ENCODE results near the gene CEP85L.
A peak's percentile ranks its signal among the peaks of the same experiment; 100 is the strongest.

CEP85L gene

DNA sequence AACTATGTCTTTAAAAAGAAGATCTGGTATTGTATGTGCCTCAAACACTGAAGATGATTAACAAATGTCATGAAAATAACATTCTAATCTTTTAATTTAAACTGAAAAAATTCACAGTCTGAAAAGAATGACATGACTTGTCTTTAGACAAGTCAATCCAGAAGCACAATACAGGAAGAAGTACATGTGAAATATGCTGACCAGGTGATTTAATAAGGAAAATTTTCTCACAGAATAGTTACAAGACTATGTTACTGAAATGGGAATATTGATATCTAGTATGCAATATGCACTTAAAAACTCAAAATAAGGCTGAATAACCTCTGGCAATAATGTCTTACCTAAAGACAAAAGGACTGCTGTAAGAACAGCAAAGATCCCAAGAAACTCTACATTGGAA lies 13.1 kb downstream of the CEP85L start:
- H3K27me3 ChIP-seq (ENCODE audit: insufficient read depth, low read length) = no peaks in the 10 kb centered on the region
- no peak overlapping the region for H3K4me3 ChIP-seq (ENCODE audit: low read length)
- no peaks in the 10 kb centered on the region for H3K36me3 ChIP-seq (ENCODE audit: insufficient read depth, low read depth, low read length)
- H3K4me1 ChIP-seq (ENCODE audit: insufficient read depth, low read length) = peaks cover 7% of the 10 kb centered on the region; the same call in 1 of the 2 replicates
- no peaks in the 10 kb centered on the region for H3K9me3 ChIP-seq (ENCODE audit: insufficient read depth, low read depth, low read length)
- H3K9ac ChIP-seq (ENCODE audit: low read depth, low read length) = no peak overlapping the region
- no peak overlapping the region for H3K27ac ChIP-seq (ENCODE audit: low read length)

DNA sequence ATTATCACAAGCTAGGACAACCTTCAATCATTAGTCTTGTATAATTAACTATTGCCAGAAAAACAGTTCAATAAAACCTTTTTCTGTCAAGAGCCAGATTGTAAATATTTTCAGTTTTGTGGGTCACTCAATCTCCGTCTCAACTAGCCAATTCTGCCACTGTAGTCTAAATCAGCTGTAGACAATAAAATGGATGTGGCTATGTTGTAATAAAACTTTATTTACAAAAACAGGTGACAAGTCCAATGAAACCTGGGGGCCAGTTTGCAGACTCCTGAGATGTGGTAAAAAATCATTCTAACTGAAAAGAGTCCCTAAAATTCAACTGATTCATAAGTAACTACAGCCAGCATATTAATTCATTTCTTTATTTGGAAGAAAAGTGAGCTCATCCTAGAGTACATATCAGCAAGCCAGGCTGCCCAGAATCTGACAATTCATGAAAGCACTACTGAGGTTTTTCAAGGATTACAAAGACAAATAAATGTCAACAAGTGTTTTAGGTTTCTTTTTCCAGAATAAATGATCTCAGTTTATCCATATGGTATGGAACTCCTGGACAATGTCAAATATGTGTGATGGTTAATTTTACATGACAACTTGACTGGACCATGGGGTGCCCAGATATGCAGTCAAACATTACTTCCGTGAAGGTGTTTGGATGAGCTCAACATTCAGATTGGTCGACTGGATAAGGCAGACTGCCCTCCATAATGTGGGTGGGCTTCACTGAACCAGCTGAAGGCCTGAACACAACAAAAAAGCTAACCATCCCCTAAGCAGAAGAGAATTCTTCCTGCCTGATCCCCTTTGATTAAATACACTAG lies 15.3 kb downstream of the CEP85L start:
- Histone ChIP-seq H3K27ac (ENCODE audit: low read length) (no peak overlapping the region), H3K9ac (ENCODE audit: low read depth, low read length) (no peak overlapping the region), H3K9me3 (ENCODE audit: insufficient read depth, low read depth, low read length) (no peaks in the 10 kb centered on the region), H3K36me3 (ENCODE audit: insufficient read depth, low read depth, low read length) (no peaks in the 10 kb centered on the region), H3K4me3 (ENCODE audit: low read length) (no peak overlapping the region), H3K4me1 (ENCODE audit: insufficient read depth, low read length) (peaks cover 7% of the 10 kb centered on the region; the same call in 1 of the 2 replicates), H3K27me3 (ENCODE audit: insufficient read depth, low read length) (no peaks in the 10 kb centered on the region)

DNA sequence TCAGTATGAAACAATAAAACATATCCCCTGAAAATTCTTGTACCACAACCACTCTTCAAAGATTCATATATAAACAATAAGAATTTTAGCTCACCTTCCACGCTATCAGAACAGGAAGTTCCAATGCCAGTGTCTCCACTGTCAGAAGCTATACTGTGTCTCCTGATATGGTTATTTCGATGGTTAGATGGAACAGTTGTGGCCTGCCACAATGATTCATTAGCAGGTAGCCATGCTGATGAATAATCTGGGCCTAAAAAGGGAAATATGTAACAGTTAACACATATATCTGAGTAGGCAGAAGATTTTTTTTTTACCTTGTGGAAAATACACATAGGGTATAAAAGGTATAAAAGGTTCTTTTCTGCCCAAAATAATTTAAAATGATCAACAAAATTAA lies 19.0 kb downstream of the CEP85L start:
- no peak overlapping the region for H3K9ac ChIP-seq (ENCODE audit: low read depth, low read length)
- no peak overlapping the region for H3K4me3 ChIP-seq (ENCODE audit: low read length)
- no peaks in the 10 kb centered on the region for H3K27me3 ChIP-seq (ENCODE audit: insufficient read depth, low read length)
- H3K36me3 ChIP-seq (ENCODE audit: insufficient read depth, low read depth, low read length) = no peaks in the 10 kb centered on the region
- H3K4me1 ChIP-seq (ENCODE audit: insufficient read depth, low read length) = peaks cover 18% of the 10 kb centered on the region; the same call in 1 of the 2 replicates
- no peak overlapping the region for H3K27ac ChIP-seq (ENCODE audit: low read length)
- no peaks in the 10 kb centered on the region for H3K9me3 ChIP-seq (ENCODE audit: insufficient read depth, low read depth, low read length)

DNA sequence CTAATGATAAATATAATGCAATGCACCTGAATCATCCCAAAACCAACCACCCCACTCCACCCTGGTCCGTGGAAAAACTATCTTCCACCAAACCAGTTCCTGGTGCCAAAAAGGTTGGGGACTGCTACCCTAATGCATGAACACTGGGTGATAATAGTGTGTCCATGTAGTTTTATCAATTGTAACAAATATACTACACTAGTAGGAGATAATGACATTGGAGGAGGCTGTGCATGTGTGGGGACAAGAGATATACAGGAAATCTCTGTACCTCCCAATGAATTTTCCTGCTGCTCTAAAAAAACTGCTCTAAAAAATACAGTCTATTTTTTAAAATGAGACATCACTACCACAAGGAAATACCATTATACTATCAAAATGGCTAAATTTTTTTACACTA lies 20.5 kb downstream of the CEP85L start:
- Histone ChIP-seq H3K9me3 (ENCODE audit: insufficient read depth, low read depth, low read length) (peaks cover 4% of the 10 kb centered on the region), H3K9ac (ENCODE audit: low read depth, low read length) (no peak overlapping the region), H3K4me1 (ENCODE audit: insufficient read depth, low read length) (peaks cover 18% of the 10 kb centered on the region; the same call in 1 of the 2 replicates), H3K27ac (ENCODE audit: low read length) (no peak overlapping the region), H3K36me3 (ENCODE audit: insufficient read depth, low read depth, low read length) (no peaks in the 10 kb centered on the region), H3K4me3 (ENCODE audit: low read length) (no peak overlapping the region), H3K27me3 (ENCODE audit: insufficient read depth, low read length) (no peaks in the 10 kb centered on the region)

DNA sequence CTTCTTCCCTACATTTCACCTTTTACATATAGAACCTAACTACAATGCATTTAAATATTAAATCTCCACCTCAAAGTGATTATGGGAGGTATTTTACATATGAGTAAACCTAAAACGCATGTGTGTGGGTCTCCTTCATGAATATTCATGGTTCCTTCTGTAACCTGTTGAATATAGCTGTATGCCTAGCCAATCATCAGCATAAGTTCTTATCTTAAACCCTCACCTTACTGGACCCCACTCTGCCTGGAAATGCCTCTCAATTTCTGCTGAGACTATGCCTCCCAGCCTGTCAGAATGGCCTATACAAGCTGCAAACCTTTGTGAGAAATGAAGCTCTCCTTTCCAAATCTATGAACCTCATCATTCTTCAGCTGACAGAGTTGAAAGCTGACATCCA lies 21.3 kb downstream of the CEP85L start:
- Histone ChIP-seq H3K4me1 (ENCODE audit: insufficient read depth, low read length) (peaks cover 18% of the 10 kb centered on the region; the same call in 1 of the 2 replicates), H3K27me3 (ENCODE audit: insufficient read depth, low read length) (no peaks in the 10 kb centered on the region), H3K27ac (ENCODE audit: low read length) (no peak overlapping the region), H3K9ac (ENCODE audit: low read depth, low read length) (no peak overlapping the region), H3K4me3 (ENCODE audit: low read length) (peak overlapping the region; percentile 17), H3K9me3 (ENCODE audit: insufficient read depth, low read depth, low read length) (peaks cover 9% of the 10 kb centered on the region), H3K36me3 (ENCODE audit: insufficient read depth, low read depth, low read length) (no peaks in the 10 kb centered on the region)

DNA sequence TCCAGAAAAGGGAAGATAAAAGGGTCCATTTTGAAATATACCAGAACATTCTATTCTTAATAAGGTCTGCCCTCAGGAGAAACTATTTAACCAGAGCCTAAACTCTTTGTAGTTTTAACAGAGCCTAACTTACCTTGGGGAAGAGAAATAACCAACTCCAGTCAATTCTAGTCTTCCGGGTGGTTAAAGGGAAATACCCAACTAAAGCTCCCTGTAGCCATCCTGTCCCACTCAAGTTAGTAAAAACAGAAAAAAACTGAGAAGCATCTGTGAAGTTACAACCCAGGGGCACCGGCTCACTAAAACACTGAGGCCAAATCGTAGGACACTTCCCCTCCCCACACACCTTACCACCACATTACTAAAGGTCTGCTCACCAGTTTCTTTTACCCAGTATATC lies 23.7 kb downstream of the CEP85L start:
- H3K4me1 ChIP-seq (ENCODE audit: insufficient read depth, low read length) = peaks cover 10% of the 10 kb centered on the region; the same call in 1 of the 2 replicates
- no peaks in the 10 kb centered on the region for H3K36me3 ChIP-seq (ENCODE audit: insufficient read depth, low read depth, low read length)
- H3K27ac ChIP-seq (ENCODE audit: low read length) = no peak overlapping the region
- peaks cover 9% of the 10 kb centered on the region for H3K9me3 ChIP-seq (ENCODE audit: insufficient read depth, low read depth, low read length)
- no peaks in the 10 kb centered on the region for H3K27me3 ChIP-seq (ENCODE audit: insufficient read depth, low read length)
- no peak overlapping the region for H3K9ac ChIP-seq (ENCODE audit: low read depth, low read length)
- H3K4me3 ChIP-seq (ENCODE audit: low read length) = no peak overlapping the region

DNA sequence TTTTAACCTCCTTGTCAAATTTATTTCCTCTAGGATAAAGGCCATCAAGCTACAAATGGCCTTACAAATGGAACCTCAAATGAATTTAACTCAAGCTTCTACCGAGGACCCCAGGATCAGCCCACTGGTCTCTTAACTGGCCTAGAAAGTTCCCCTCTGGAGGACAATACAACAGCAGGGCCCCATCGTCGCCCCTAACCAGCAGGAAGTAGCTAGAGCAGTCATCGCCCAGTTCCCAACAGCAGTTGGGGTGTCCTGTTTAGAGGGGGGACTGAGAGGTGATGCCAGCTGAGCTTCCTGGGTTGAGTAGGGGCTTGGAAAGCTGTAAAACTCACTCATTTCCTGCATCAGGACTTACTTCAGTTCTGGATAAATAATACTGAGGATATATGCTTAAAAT lies 25.6 kb downstream of the CEP85L start:
- peaks cover 9% of the 10 kb centered on the region for H3K9me3 ChIP-seq (ENCODE audit: insufficient read depth, low read depth, low read length)
- no peak overlapping the region for H3K27ac ChIP-seq (ENCODE audit: low read length)
- no peaks in the 10 kb centered on the region for H3K27me3 ChIP-seq (ENCODE audit: insufficient read depth, low read length)

DNA sequence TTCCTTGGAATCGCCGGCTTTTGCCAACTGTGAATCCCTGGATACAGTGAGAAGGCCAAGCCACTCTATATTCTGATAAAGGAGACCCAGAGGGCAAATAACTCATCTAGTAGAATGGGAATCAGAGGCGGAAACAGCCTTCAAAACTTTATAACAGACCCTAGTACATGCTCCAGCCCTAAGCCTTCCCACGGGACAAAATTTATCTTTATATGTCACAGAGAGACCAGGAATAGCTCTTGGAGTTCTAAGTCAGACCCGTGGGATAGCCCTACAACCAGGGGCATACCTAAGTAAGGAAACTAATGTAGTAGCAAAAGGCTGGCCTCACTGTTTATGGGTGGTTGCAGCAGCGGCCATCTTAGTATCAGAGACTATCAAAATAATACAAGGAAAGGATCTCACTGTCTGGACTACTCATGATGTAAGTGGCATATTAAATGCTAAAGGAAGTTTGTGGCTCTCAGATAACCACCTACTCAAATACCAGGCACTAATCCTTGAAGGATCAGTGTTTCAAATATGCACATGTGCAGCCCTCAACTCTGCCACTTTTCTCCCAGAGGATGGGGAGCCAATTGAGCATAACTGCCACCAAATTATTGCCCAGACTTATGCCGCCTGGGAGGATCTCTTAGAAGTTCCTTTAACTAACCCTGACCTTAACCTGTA lies 29.5 kb downstream of the CEP85L start:
- Histone ChIP-seq H3K9ac (ENCODE audit: low read depth, low read length) (no peak overlapping the region), H3K4me1 (ENCODE audit: insufficient read depth, low read length) (no peaks in the 10 kb centered on the region), H3K9me3 (ENCODE audit: insufficient read depth, low read depth, low read length) (peaks cover 9% of the 10 kb centered on the region), H3K27me3 (ENCODE audit: insufficient read depth, low read length) (no peaks in the 10 kb centered on the region), H3K4me3 (ENCODE audit: low read length) (no peak overlapping the region), H3K36me3 (ENCODE audit: insufficient read depth, low read depth, low read length) (no peaks in the 10 kb centered on the region), H3K27ac (ENCODE audit: low read length) (no peak overlapping the region)

More for the DNA sequence above, 25.6 kb downstream of the CEP85L start:
- Histone ChIP-seq H3K36me3 (ENCODE audit: insufficient read depth, low read depth, low read length) (no peaks in the 10 kb centered on the region), H3K4me1 (ENCODE audit: insufficient read depth, low read length) (peaks cover 10% of the 10 kb centered on the region; the same call in 1 of the 2 replicates), H3K4me3 (ENCODE audit: low read length) (no peak overlapping the region), H3K9ac (ENCODE audit: low read depth, low read length) (no peak overlapping the region)

DNA sequence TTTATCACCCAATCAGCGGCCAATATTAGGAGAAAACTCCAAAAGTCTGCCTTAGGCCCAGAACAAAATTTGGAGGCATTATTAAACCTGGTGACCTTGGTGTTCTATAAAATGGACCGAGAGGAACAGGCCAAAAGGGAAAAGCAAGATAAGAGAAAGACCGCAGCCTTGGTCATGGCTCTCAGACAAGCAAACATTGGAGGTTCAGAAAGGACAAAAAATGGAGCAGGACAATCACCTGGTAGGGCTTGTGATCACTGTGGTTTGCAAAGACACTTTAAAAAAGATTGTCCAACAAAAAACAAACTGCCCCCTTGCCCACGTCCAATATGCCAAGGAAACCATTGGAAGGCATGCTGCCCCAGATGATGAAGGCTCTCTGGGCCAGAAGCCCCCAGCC lies 31.2 kb downstream of the CEP85L start:
- Histone ChIP-seq H3K4me3 (ENCODE audit: low read length) (no peak overlapping the region), H3K9me3 (ENCODE audit: insufficient read depth, low read depth, low read length) (no peaks in the 10 kb centered on the region), H3K36me3 (ENCODE audit: insufficient read depth, low read depth, low read length) (no peaks in the 10 kb centered on the region), H3K9ac (ENCODE audit: low read depth, low read length) (no peak overlapping the region), H3K4me1 (ENCODE audit: insufficient read depth, low read length) (no peaks in the 10 kb centered on the region), H3K27me3 (ENCODE audit: insufficient read depth, low read length) (no peaks in the 10 kb centered on the region), H3K27ac (ENCODE audit: low read length) (no peak overlapping the region)

DNA sequence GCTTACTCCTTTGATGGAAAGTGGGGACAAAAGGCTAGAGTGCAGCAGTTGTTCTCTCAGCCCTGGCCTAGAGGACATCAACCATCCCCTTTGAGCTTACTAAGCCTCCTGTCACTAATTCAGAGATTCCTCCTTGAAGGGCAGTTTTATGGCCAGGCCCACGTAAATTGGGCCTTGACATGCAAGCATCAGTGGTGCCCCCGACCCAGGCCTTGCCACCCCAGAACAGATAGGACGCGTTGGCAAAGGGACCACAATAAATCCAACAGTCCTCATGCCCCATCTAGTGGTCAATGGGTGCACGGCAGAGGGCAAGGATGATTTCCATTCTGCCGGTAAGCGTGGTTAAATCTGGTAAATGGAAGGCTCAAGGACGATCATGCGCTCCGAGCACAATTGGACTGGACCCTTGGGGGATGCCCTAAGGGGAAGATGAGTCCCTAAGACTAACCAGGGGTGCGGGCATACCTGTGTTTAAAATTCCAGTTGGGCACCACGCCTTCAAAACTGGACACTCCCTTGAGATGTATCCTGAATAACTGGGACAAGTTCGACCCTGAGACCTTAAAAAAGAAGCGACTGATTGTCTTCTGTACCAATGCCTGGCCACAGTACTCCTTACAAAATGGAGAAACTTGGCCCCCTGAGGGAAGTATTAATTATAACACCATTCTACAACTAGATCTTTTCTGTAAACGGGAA lies 32.6 kb downstream of the CEP85L start:
- no peaks in the 10 kb centered on the region for H3K4me1 ChIP-seq (ENCODE audit: insufficient read depth, low read length)
- no peaks in the 10 kb centered on the region for H3K36me3 ChIP-seq (ENCODE audit: insufficient read depth, low read depth, low read length)
- H3K27ac ChIP-seq (ENCODE audit: low read length) = no peak overlapping the region
- no peaks in the 10 kb centered on the region for H3K27me3 ChIP-seq (ENCODE audit: insufficient read depth, low read length)
- no peak overlapping the region for H3K4me3 ChIP-seq (ENCODE audit: low read length)
- no peak overlapping the region for H3K9ac ChIP-seq (ENCODE audit: low read depth, low read length)
- no peaks in the 10 kb centered on the region for H3K9me3 ChIP-seq (ENCODE audit: insufficient read depth, low read depth, low read length)

DNA sequence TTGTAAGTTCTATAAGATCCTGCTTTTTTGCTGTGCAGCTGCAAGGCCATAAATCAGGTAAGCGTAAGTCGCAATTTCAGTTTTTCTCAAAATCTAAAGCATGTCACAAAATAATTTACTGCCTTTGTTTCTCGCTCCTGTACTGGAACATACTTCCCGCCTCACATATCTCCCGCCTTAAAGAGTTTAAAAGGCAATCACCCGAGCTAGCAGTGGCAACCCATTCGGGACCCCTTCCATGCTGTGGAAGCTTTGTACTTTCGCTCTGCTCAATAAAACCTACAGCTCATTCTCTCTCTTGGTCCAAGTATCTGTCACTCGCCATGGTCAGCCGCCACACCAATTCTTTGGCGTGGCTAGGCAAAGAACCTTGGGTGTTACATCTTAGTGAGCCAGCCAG lies 34.0 kb downstream of the CEP85L start:
- Histone ChIP-seq H3K9ac (ENCODE audit: low read depth, low read length) (no peak overlapping the region), H3K27ac (ENCODE audit: low read length) (no peak overlapping the region), H3K9me3 (ENCODE audit: insufficient read depth, low read depth, low read length) (no peaks in the 10 kb centered on the region), H3K36me3 (ENCODE audit: insufficient read depth, low read depth, low read length) (no peaks in the 10 kb centered on the region), H3K27me3 (ENCODE audit: insufficient read depth, low read length) (no peaks in the 10 kb centered on the region), H3K4me3 (ENCODE audit: low read length) (no peak overlapping the region), H3K4me1 (ENCODE audit: insufficient read depth, low read length) (no peaks in the 10 kb centered on the region)

All from iPS-20b (cell line).